GM23338 (cell line): ENCODE results near the gene NOSIP. TPM values are rescaled to one million over a fixed set of nuclear protein-coding genes. Genes with fewer than 3 reads are reported as not detected.

Source experiments
- ATAC-seq: fragments of 200-7000 bp; cut with Tn5 transposase; 3 replicates; pipeline ENCODE4 v1.9.1; 2020
- DNase-seq: peaks from one replicate; pipeline ENCODE4 v3.0.0-alpha.2; 2015; ENCODE audit warnings: low spot score
- H2AFZ ChIP-seq: fragments of 200-600 bp; sonication (generic); 2 replicates; pipeline ENCODE4 v1.8.0; 2016; ENCODE audit warnings: antibody characterized with exemption, mild to moderate bottlenecking, moderate library complexity
- H3F3A ChIP-seq: fragments of 200-600 bp; sonication (generic); replicated peaks from 2 replicates; pipeline ENCODE4 v1.8.0; 2017; ENCODE audit warnings: antibody characterized with exemption, mixed run types, low read depth
- H3K27ac ChIP-seq: fragments of 200-600 bp; sonication (generic); 2 replicates; pipeline ENCODE4 v1.6.1; 2016; ENCODE audit warnings: low read depth
- H3K27me3 ChIP-seq: fragments of 200-600 bp; sonication (generic); 2 replicates; pipeline ENCODE4 v1.8.0; 2016; ENCODE audit warnings: mild to moderate bottlenecking, mixed run types, moderate library complexity; ENCODE audit not compliant: insufficient read depth
- H3K36me3 ChIP-seq: fragments of 200-600 bp; sonication (generic); 2 replicates; pipeline ENCODE4 v1.8.0; 2016; ENCODE audit warnings: mild to moderate bottlenecking; ENCODE audit not compliant: insufficient read depth
- H3K4me1 ChIP-seq: fragments of 200-600 bp; sonication (generic); 2 replicates; pipeline ENCODE4 v1.8.0; 2016; ENCODE audit warnings: mild to moderate bottlenecking, moderate library complexity; ENCODE audit not compliant: insufficient read depth
- H3K4me2 ChIP-seq: fragments of 200-600 bp; sonication (generic); 2 replicates; pipeline ENCODE4 v1.7.1; 2017; ENCODE audit warnings: mixed run types
- H3K4me3 ChIP-seq: fragments of 200-600 bp; sonication (generic); 2 replicates; pipeline ENCODE4 v1.6.1; 2016; ENCODE audit warnings: mixed run types
- H3K79me2 ChIP-seq: fragments of 200-600 bp; sonication (generic); replicated peaks from 2 replicates; pipeline ENCODE4 v1.8.0; 2017; ENCODE audit warnings: mild to moderate bottlenecking; ENCODE audit not compliant: insufficient read depth
- H3K9me2 ChIP-seq: fragments of 200-600 bp; sonication (generic); 2 replicates; pipeline ENCODE4 v1.8.0; 2017; ENCODE audit not compliant: insufficient read depth
- H4K20me1 ChIP-seq: fragments of 200-600 bp; sonication (generic); replicated peaks from 2 replicates; pipeline ENCODE4 v1.8.0; 2017; ENCODE audit warnings: mild to moderate bottlenecking; ENCODE audit not compliant: insufficient read depth
- H3K27ac Mint-ChIP-seq: 2 replicates; pipeline ENCODE4 v1.8.0; 2020; ENCODE audit warnings: inconsistent platforms, mild to moderate bottlenecking, moderate library complexity, mixed read lengths
- H3K27me3 Mint-ChIP-seq: 3 replicates; pipeline ENCODE4 v1.8.0; 2022; ENCODE audit warnings: low read depth, mild to moderate bottlenecking, moderate library complexity, mixed read lengths, inconsistent platforms; ENCODE audit not compliant: insufficient read depth, poor library complexity
- H3K36me3 Mint-ChIP-seq: 3 replicates; pipeline ENCODE4 v1.8.0; 2021; ENCODE audit warnings: low read depth, mild to moderate bottlenecking, inconsistent platforms, moderate library complexity, mixed read lengths
- H3K4me1 Mint-ChIP-seq: 3 replicates; pipeline ENCODE4 v1.8.0; 2020; ENCODE audit warnings: mild to moderate bottlenecking, inconsistent platforms, mixed read lengths
- H3K4me3 Mint-ChIP-seq: 3 replicates; pipeline ENCODE4 v1.8.0; 2021; ENCODE audit warnings: moderate library complexity, mild to moderate bottlenecking, inconsistent platforms, mixed read lengths
- H3K9me3 Mint-ChIP-seq: 3 replicates; pipeline ENCODE4 v1.8.0; 2020; ENCODE audit warnings: moderate library complexity, mild to moderate bottlenecking, inconsistent platforms, mixed read lengths
- EZH2 ChIP-seq: fragments of 200-600 bp; sonication (generic); IDR thresholded peaks from one replicate; pipeline ENCODE4 v1.8.0; 2017; ENCODE audit warnings: antibody characterized with exemption, mild to moderate bottlenecking, low read depth; ENCODE audit not compliant: unreplicated experiment
- EZH2phosphoT487 ChIP-seq: fragments of 200-600 bp; sonication (generic); IDR thresholded peaks from one replicate; pipeline ENCODE4 v1.8.1; 2018; ENCODE audit warnings: antibody characterized with exemption; ENCODE audit not compliant: unreplicated experiment
- JUNB ChIP-seq: IDR thresholded peaks from one replicate; pipeline ENCODE4 v1.6.1; 2016; ENCODE audit warnings: antibody characterized with exemption; ENCODE audit not compliant: unreplicated experiment
- NANOG ChIP-seq: IDR thresholded peaks from 2 replicates; pipeline ENCODE4 v1.6.1; 2016; ENCODE audit warnings: antibody characterized with exemption, borderline replicate concordance
- POLR2AphosphoS5 ChIP-seq: IDR thresholded peaks from 2 replicates; pipeline ENCODE4 v1.6.1; 2016; ENCODE audit warnings: antibody characterized with exemption, low read depth
- ZNF114 ChIP-seq: fragments of 250-450 bp; sonication (Bioruptor Pico); IDR thresholded peaks from 2 replicates; pipeline ENCODE4 v1.5.0; 2020; ENCODE audit warnings: mild to moderate bottlenecking, moderate library complexity
- polyA plus RNA-seq: library from polyadenylated mRNA; unstranded; fragments of >200 nt; fragmentation: Nextera tagmentation; extraction: Ambion mirVana; gene quantifications from 2 replicates; pipeline ENCODE4 v1.2.1, GENCODE V29; 2016
- total RNA-seq: library from RNA; depleted of rRNA; stranded (reverse); fragments of >200 nt; shearing (Covaris generic); gene quantifications from 2 replicates; pipeline ENCODE4 v1.2.3, GENCODE V29; 2014
- TF ChIP-seq, protein P1 (sequence below): IDR thresholded peaks from one replicate; pipeline ENCODE4 v1.6.1; 2018; ENCODE audit warnings: antibody characterized with exemption; ENCODE audit not compliant: unreplicated experiment
- TF ChIP-seq, protein P2 (sequence below): fragments of 250-450 bp; sonication (Bioruptor Pico); IDR thresholded peaks from 2 replicates; pipeline ENCODE4 v1.5.0; 2020; ENCODE audit warnings: mild to moderate bottlenecking, moderate library complexity

NOSIP gene
- total and polyA plus RNA-seq, 2 experiments from 2014 or later: 88.5 to 143 TPM

DNA sequence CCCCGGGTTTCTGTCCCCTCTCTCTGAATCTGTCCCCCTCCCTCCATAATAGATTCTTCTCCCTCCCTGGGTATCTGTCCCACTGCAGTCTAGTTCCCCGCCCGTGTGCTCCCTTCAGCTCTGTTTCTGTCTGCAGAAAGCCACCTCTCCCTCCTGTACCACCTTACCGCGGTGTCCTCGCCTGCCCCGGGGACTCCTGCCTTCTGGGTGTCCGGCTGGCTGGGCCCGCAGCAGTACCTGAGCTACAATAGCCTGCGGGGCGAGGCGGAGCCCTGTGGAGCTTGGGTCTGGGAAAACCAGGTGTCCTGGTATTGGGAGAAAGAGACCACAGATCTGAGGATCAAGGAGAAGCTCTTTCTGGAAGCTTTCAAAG is 66.6 kb downstream of the NOSIP start (continued):
- TF ChIP-seq EZH2phosphoT487 (no peak), ZNF114 (CRISPR knock-in tag) (no peak), JUNB (no peak), EZH2 (no peak)

DNA sequence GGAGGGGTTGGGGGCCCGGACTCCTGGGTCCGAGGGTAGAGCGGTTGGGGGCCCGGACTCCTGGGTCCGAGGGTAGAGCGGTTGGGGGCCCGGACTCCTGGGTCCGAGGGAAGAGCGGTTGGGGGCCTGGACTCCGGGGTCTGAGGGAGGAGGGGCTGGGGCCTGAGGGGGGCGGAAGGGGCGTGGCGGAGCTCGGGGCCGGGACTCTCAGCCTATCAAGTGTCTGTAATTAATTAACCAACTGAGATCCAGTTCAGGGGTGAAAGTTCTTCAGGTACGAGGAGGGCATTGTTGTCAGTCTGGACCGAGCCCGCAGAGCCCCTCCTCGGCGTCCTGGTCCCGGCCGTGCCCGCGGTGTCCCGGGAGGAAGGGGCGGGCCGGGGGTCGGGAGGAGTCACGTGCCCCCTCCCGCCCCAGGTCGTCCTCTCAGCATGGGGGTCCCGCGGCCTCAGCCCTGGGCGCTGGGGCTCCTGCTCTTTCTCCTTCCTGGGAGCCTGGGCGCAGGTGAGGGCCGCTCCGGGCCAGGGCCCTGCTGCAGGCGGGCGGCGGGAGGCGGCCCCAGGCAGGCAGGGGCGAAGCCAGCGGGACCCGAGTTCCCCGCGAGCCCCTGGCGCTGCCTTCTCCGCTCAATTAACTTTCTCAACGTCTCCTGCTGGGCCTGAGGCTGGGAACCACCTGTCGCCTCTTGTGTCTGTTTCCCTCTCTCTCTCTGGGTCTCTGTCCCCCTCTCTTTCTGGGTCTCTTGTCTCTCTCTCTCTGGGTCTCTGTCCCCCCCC is 67.2 kb downstream of the NOSIP start:
- Mint-ChIP-seq H3K9me3 (no peaks in the 10 kb centered on the region; the same call in 2 of the 3 replicates), H3K27me3 (peaks cover 16% of the 10 kb centered on the region), H3K36me3 (peaks cover 12% of the 10 kb centered on the region; the same call in 2 of the 3 replicates), H3K27ac (no peak overlapping the region), H3K4me3 (peak overlapping the region; percentile 89), H3K4me1 (peaks cover 16% of the 10 kb centered on the region)
- H3F3A ChIP-seq: peaks cover 24% of the 10 kb centered on the region; the same call in 1 of the 2 replicates
- TF ChIP-seq EZH2: no peak
- TF ChIP-seq, protein P1, sequence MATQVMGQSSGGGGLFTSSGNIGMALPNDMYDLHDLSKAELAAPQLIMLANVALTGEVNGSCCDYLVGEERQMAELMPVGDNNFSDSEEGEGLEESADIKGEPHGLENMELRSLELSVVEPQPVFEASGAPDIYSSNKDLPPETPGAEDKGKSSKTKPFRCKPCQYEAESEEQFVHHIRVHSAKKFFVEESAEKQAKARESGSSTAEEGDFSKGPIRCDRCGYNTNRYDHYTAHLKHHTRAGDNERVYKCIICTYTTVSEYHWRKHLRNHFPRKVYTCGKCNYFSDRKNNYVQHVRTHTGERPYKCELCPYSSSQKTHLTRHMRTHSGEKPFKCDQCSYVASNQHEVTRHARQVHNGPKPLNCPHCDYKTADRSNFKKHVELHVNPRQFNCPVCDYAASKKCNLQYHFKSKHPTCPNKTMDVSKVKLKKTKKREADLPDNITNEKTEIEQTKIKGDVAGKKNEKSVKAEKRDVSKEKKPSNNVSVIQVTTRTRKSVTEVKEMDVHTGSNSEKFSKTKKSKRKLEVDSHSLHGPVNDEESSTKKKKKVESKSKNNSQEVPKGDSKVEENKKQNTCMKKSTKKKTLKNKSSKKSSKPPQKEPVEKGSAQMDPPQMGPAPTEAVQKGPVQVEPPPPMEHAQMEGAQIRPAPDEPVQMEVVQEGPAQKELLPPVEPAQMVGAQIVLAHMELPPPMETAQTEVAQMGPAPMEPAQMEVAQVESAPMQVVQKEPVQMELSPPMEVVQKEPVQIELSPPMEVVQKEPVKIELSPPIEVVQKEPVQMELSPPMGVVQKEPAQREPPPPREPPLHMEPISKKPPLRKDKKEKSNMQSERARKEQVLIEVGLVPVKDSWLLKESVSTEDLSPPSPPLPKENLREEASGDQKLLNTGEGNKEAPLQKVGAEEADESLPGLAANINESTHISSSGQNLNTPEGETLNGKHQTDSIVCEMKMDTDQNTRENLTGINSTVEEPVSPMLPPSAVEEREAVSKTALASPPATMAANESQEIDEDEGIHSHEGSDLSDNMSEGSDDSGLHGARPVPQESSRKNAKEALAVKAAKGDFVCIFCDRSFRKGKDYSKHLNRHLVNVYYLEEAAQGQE: no peak
- TF ChIP-seq POLR2AphosphoS5: peak; percentile 69
- H3K9me2 ChIP-seq: no peaks in the 10 kb centered on the region
- peaks cover 11% of the 10 kb centered on the region; the same call in 1 of the 2 replicates for H3K79me2 ChIP-seq
- H4K20me1 ChIP-seq: no peaks in the 10 kb centered on the region; the same call in 1 of the 2 replicates
- peak overlapping the region; percentile 94 for H3K4me2 ChIP-seq
- no peaks in the 10 kb centered on the region for H3K27me3 ChIP-seq
- ATAC-seq: peak; percentile 77
- peak overlapping the region; percentile 96 for H3K27ac ChIP-seq
- H3K4me3 ChIP-seq: peak overlapping the region; percentile 79
- H2AFZ ChIP-seq: no peak overlapping the region
- H3K36me3 ChIP-seq: peaks cover 5% of the 10 kb centered on the region
- peaks cover 21% of the 10 kb centered on the region for H3K4me1 ChIP-seq
- peak; percentile 88 for DNase-seq

DNA sequence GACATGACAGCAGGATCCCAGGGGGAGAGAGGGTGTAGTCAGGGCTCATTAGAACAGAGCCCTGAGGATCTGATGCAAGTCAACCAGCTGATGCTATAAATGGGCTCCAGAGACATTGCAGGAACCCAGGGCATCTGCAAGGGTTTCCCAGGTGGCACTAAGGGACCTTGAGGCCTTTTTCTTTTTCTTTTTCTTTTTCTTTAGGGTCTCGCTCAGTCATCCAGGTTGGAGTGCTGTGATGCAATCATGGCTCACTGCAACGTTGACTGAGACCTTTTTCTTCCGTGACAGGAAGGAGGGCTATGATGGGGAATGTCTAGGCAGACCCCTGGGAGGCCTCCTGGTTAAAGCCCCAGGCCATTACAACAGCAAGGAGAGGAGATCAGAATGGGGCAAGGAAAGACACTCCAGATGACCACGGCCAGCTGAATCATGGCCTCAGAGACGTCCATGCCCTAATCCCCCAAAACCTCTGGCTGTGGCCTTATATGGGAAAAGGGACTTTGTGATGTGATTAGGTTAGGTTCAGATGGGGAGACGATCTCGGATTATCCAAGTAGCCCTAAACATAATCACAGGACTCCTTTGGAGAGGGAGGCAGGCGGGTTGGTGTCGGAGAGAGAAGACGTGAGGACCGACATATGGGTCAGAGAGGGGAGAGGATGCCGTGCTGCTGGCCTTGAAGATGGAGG is 72.4 kb downstream of the NOSIP start:
- Mint-ChIP-seq H3K4me3 (no peak overlapping the region), H3K27ac (no peak overlapping the region), H3K27me3 (peaks cover 6% of the 10 kb centered on the region), H3K36me3 (no peaks in the 10 kb centered on the region), H3K4me1 (peaks cover 12% of the 10 kb centered on the region), H3K9me3 (no peaks in the 10 kb centered on the region; the same call in 2 of the 3 replicates)
- H3K9me2 ChIP-seq: no peaks in the 10 kb centered on the region
- DNase-seq (no peak), ATAC-seq (no peak)
- peaks cover 19% of the 10 kb centered on the region for H3K4me1 ChIP-seq
- no peak overlapping the region for H2AFZ ChIP-seq
- H3K79me2 ChIP-seq: no peaks in the 10 kb centered on the region
- no peaks in the 10 kb centered on the region for H3K27me3 ChIP-seq
- no peak overlapping the region for H3K27ac ChIP-seq
- H4K20me1 ChIP-seq: no peaks in the 10 kb centered on the region
- peaks cover 20% of the 10 kb centered on the region for H3F3A ChIP-seq
- H3K4me3 ChIP-seq: no peak overlapping the region
- no peaks in the 10 kb centered on the region for H3K36me3 ChIP-seq
- no peak overlapping the region for H3K4me2 ChIP-seq
- TF ChIP-seq EZH2phosphoT487 (no peak), NANOG (no peak), ZNF114 (CRISPR knock-in tag) (no peak), EZH2 (no peak)
- TF ChIP-seq, protein P2, sequence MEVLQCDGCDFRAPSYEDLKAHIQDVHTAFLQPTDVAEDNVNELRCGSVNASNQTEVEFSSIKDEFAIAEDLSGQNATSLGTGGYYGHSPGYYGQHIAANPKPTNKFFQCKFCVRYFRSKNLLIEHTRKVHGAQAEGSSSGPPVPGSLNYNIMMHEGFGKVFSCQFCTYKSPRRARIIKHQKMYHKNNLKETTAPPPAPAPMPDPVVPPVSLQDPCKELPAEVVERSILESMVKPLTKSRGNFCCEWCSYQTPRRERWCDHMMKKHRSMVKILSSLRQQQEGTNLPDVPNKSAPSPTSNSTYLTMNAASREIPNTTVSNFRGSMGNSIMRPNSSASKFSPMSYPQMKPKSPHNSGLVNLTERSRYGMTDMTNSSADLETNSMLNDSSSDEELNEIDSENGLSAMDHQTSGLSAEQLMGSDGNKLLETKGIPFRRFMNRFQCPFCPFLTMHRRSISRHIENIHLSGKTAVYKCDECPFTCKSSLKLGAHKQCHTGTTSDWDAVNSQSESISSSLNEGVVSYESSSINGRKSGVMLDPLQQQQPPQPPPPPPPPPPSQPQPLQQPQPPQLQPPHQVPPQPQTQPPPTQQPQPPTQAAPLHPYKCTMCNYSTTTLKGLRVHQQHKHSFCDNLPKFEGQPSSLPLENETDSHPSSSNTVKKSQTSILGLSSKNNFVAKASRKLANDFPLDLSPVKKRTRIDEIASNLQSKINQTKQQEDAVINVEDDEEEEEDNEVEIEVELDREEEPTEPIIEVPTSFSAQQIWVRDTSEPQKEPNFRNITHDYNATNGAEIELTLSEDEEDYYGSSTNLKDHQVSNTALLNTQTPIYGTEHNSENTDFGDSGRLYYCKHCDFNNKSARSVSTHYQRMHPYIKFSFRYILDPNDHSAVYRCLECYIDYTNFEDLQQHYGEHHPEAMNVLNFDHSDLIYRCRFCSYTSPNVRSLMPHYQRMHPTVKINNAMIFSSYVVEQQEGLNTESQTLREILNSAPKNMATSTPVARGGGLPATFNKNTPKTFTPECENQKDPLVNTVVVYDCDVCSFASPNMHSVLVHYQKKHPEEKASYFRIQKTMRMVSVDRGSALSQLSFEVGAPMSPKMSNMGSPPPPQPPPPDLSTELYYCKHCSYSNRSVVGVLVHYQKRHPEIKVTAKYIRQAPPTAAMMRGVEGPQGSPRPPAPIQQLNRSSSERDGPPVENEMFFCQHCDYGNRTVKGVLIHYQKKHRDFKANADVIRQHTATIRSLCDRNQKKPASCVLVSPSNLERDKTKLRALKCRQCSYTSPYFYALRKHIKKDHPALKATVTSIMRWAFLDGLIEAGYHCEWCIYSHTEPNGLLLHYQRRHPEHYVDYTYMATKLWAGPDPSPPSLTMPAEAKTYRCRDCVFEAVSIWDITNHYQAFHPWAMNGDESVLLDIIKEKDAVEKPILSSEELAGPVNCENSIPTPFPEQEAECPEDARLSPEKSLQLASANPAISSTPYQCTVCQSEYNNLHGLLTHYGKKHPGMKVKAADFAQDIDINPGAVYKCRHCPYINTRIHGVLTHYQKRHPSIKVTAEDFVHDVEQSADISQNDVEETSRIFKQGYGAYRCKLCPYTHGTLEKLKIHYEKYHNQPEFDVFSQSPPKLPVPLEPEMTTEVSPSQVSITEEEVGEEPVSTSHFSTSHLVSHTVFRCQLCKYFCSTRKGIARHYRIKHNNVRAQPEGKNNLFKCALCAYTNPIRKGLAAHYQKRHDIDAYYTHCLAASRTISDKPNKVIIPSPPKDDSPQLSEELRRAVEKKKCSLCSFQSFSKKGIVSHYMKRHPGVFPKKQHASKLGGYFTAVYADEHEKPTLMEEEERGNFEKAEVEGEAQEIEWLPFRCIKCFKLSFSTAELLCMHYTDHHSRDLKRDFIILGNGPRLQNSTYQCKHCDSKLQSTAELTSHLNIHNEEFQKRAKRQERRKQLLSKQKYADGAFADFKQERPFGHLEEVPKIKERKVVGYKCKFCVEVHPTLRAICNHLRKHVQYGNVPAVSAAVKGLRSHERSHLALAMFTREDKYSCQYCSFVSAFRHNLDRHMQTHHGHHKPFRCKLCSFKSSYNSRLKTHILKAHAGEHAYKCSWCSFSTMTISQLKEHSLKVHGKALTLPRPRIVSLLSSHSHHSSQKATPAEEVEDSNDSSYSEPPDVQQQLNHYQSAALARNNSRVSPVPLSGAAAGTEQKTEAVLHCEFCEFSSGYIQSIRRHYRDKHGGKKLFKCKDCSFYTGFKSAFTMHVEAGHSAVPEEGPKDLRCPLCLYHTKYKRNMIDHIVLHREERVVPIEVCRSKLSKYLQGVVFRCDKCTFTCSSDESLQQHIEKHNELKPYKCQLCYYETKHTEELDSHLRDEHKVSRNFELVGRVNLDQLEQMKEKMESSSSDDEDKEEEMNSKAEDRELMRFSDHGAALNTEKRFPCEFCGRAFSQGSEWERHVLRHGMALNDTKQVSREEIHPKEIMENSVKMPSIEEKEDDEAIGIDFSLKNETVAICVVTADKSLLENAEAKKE (CRISPR knock-in tag): no peak
